Memory B cell (primary cell): Measurements from ENCODE around the gene SPTBN1.
"Not testable (repeated sequence)": the region's sequence is repeated elsewhere in the genome, so short reads cannot be mapped to it uniquely, and the experiment has no call there.

Experiments
- ATAC-seq: fragments of 150-1000 bp; cut with Tn5 transposase; 2 replicates; pipeline ENCODE4 v1.10.0; 2021; ENCODE audit warnings: low read depth, mild to moderate bottlenecking, moderate library complexity
- DNase-seq, 2 donors: peaks; one replicate each; pipeline ENCODE4 v3.0.0; 2022; ENCODE audit warnings: low spot score in 2 of 2
- H3K27ac Mint-ChIP-seq: one replicate; pipeline ENCODE4 v1.8.0; 2022; ENCODE audit warnings: mild to moderate bottlenecking, moderate library complexity, mixed read lengths
- H3K27me3 Mint-ChIP-seq: one replicate; pipeline ENCODE4 v1.8.0; 2022; ENCODE audit warnings: mixed read lengths
- H3K36me3 Mint-ChIP-seq: one replicate; pipeline ENCODE4 v1.8.0; 2022; ENCODE audit warnings: mild to moderate bottlenecking, mixed read lengths
- H3K4me1 Mint-ChIP-seq: one replicate; pipeline ENCODE4 v1.8.0; 2022; ENCODE audit warnings: mixed read lengths
- H3K4me3 Mint-ChIP-seq: one replicate; pipeline ENCODE4 v1.8.0; 2022; ENCODE audit warnings: mild to moderate bottlenecking, moderate library complexity, mixed read lengths
- H3K9me3 Mint-ChIP-seq: one replicate; pipeline ENCODE4 v1.8.0; 2022; ENCODE audit warnings: mixed read lengths

The SPTBN1 gene

GRCh38 chr2:54469484-54470053 lies 13.4 kb downstream of the SPTBN1 start:
- Mint-ChIP-seq H3K27ac (no peak overlapping the region), H3K27me3 (no peaks in the 10 kb centered on the region), H3K9me3 (no peaks in the 10 kb centered on the region), H3K4me1 (peaks cover 9% of the 10 kb centered on the region), H3K4me3 (no peak overlapping the region), H3K36me3 (no peaks in the 10 kb centered on the region)
- DNase-seq (no peak), ATAC-seq (no peak)

- H3K27ac Mint-ChIP-seq = no peak overlapping the region
- no peak for DNase-seq
- H3K36me3 Mint-ChIP-seq = no peaks in the 10 kb centered on the region
- H3K27me3 Mint-ChIP-seq = no peaks in the 10 kb centered on the region
- H3K9me3 Mint-ChIP-seq = no peaks in the 10 kb centered on the region
- no peak overlapping the region for H3K4me3 Mint-ChIP-seq
- H3K4me1 Mint-ChIP-seq = peaks cover 9% of the 10 kb centered on the region
- ATAC-seq = no peak
Observed at GRCh38 chr2:54470266-54470938, 14.3 kb downstream of the SPTBN1 start.

- peaks cover 9% of the 10 kb centered on the region for H3K4me1 Mint-ChIP-seq
Observed at GRCh38 chr2:54471221-54471711, 15.1 kb downstream of the SPTBN1 start.

GRCh38 chr2:54473851-54474250 lies 17.7 kb downstream of the SPTBN1 start:
- H3K36me3 Mint-ChIP-seq = no peaks in the 10 kb centered on the region
- H3K27ac Mint-ChIP-seq = no peak overlapping the region
- peaks cover 7% of the 10 kb centered on the region for H3K4me1 Mint-ChIP-seq
- no peaks in the 10 kb centered on the region for H3K27me3 Mint-ChIP-seq
- ATAC-seq (no peak), DNase-seq (no peak)
- no peak overlapping the region for H3K4me3 Mint-ChIP-seq
- no peaks in the 10 kb centered on the region for H3K9me3 Mint-ChIP-seq

More at GRCh38 chr2:54471221-54471711, 15.1 kb downstream of the SPTBN1 start:
- DNase-seq = no peak
- no peaks in the 10 kb centered on the region for H3K27me3 Mint-ChIP-seq
- H3K27ac Mint-ChIP-seq = no peak overlapping the region
- no peak overlapping the region for H3K4me3 Mint-ChIP-seq
- no peaks in the 10 kb centered on the region for H3K9me3 Mint-ChIP-seq
- ATAC-seq = peak; percentile 53
- no peaks in the 10 kb centered on the region for H3K36me3 Mint-ChIP-seq

- DNase-seq = no peak
- Mint-ChIP-seq H3K36me3 (no peaks in the 10 kb centered on the region), H3K27me3 (no peaks in the 10 kb centered on the region), H3K9me3 (no peaks in the 10 kb centered on the region), H3K4me1 (peaks cover 6% of the 10 kb centered on the region), H3K4me3 (no peak overlapping the region), H3K27ac (no peak overlapping the region)
- ATAC-seq = no peak
Observed at GRCh38 chr2:54475285-54475684, 19.2 kb downstream of the SPTBN1 start.

- no peaks in the 10 kb centered on the region for H3K27me3 Mint-ChIP-seq
Observed at GRCh38 chr2:54475919-54476318, 19.8 kb downstream of the SPTBN1 start.

GRCh38 chr2:54476852-54477251 lies 20.7 kb downstream of the SPTBN1 start:
- Mint-ChIP-seq H3K27me3 (no peaks in the 10 kb centered on the region), H3K36me3 (no peaks in the 10 kb centered on the region), H3K4me1 (no peaks in the 10 kb centered on the region), H3K9me3 (no peaks in the 10 kb centered on the region), H3K27ac (no peak overlapping the region), H3K4me3 (no peak overlapping the region)
- DNase-seq = no peak
- ATAC-seq = no peak

More at GRCh38 chr2:54475919-54476318, 19.8 kb downstream of the SPTBN1 start:
- ATAC-seq (no peak), DNase-seq (no peak)
- Mint-ChIP-seq H3K4me3 (no peak overlapping the region), H3K9me3 (no peaks in the 10 kb centered on the region), H3K4me1 (peaks cover 5% of the 10 kb centered on the region), H3K27ac (no peak overlapping the region), H3K36me3 (no peaks in the 10 kb centered on the region)

- DNase-seq (no peak), ATAC-seq (no peak)
- no peaks in the 10 kb centered on the region for H3K9me3 Mint-ChIP-seq
- H3K27ac Mint-ChIP-seq = no peak overlapping the region
- H3K4me3 Mint-ChIP-seq = no peak overlapping the region
- H3K27me3 Mint-ChIP-seq = no peaks in the 10 kb centered on the region
- no peaks in the 10 kb centered on the region for H3K4me1 Mint-ChIP-seq
- H3K36me3 Mint-ChIP-seq = no peaks in the 10 kb centered on the region
Observed at GRCh38 chr2:54477896-54478295, 21.8 kb downstream of the SPTBN1 start.

GRCh38 chr2:54478899-54479298 lies 22.8 kb downstream of the SPTBN1 start:
- DNase-seq (no peak), ATAC-seq (no peak)
- no peak overlapping the region for H3K27ac Mint-ChIP-seq
- no peaks in the 10 kb centered on the region for H3K36me3 Mint-ChIP-seq
- H3K27me3 Mint-ChIP-seq = no peaks in the 10 kb centered on the region
- no peaks in the 10 kb centered on the region for H3K4me1 Mint-ChIP-seq
- H3K9me3 Mint-ChIP-seq = no peaks in the 10 kb centered on the region
- H3K4me3 Mint-ChIP-seq = no peak overlapping the region

GRCh38 chr2:54479424-54479823 lies 23.3 kb downstream of the SPTBN1 start:
- no peaks in the 10 kb centered on the region for H3K36me3 Mint-ChIP-seq
- DNase-seq (no peak), ATAC-seq (no peak)
- H3K4me1 Mint-ChIP-seq = no peaks in the 10 kb centered on the region
- H3K27me3 Mint-ChIP-seq = no peaks in the 10 kb centered on the region
- no peaks in the 10 kb centered on the region for H3K9me3 Mint-ChIP-seq
- no peak overlapping the region for H3K27ac Mint-ChIP-seq
- H3K4me3 Mint-ChIP-seq = no peak overlapping the region

- H3K36me3 Mint-ChIP-seq = no peaks in the 10 kb centered on the region
- peaks cover 2% of the 10 kb centered on the region for H3K9me3 Mint-ChIP-seq
- no peak for ATAC-seq
Observed at GRCh38 chr2:54480025-54480424, 23.9 kb downstream of the SPTBN1 start.

GRCh38 chr2:54481686-54482085 lies 25.6 kb downstream of the SPTBN1 start:
- ATAC-seq = no peak
- Mint-ChIP-seq H3K36me3 (no peaks in the 10 kb centered on the region), H3K4me3 (no peak overlapping the region), H3K27ac (no peak overlapping the region), H3K9me3 (peaks cover 3% of the 10 kb centered on the region), H3K4me1 (no peaks in the 10 kb centered on the region), H3K27me3 (no peaks in the 10 kb centered on the region)
- DNase-seq = no peak

More at GRCh38 chr2:54480025-54480424, 23.9 kb downstream of the SPTBN1 start:
- no peak overlapping the region for H3K4me3 Mint-ChIP-seq
- no peak for DNase-seq
- H3K27ac Mint-ChIP-seq = no peak overlapping the region
- no peaks in the 10 kb centered on the region for H3K27me3 Mint-ChIP-seq
- no peaks in the 10 kb centered on the region for H3K4me1 Mint-ChIP-seq

GRCh38 chr2:54482715-54483114 lies 26.6 kb downstream of the SPTBN1 start:
- DNase-seq (no peak), ATAC-seq (no peak)
- Mint-ChIP-seq H3K36me3 (no peaks in the 10 kb centered on the region), H3K27me3 (no peaks in the 10 kb centered on the region), H3K4me1 (no peaks in the 10 kb centered on the region), H3K27ac (no peak overlapping the region), H3K4me3 (no peak overlapping the region), H3K9me3 (peaks cover 3% of the 10 kb centered on the region)

GRCh38 chr2:54483426-54483825 lies 27.3 kb downstream of the SPTBN1 start:
- Mint-ChIP-seq H3K9me3 (peaks cover 3% of the 10 kb centered on the region), H3K4me1 (no peaks in the 10 kb centered on the region), H3K4me3 (no peak overlapping the region), H3K36me3 (no peaks in the 10 kb centered on the region), H3K27me3 (no peaks in the 10 kb centered on the region), H3K27ac (no peak overlapping the region)
- ATAC-seq (no peak), DNase-seq (no peak)

- not testable (repeated sequence) for H3K27me3 Mint-ChIP-seq, H3K4me3 Mint-ChIP-seq, H3K36me3 Mint-ChIP-seq, ATAC-seq, H3K4me1 Mint-ChIP-seq, H3K9me3 Mint-ChIP-seq, DNase-seq, H3K27ac Mint-ChIP-seq
Observed at GRCh38 chr2:54485756-54486155, 29.6 kb downstream of the SPTBN1 start.
